Retinal pigment epithelial cell (primary cell): ENCODE results near the gene TIMD4.

Experiments
- DNase-seq: peaks from one replicate; pipeline ENCODE4 v3.0.0-alpha.2; 2010; ENCODE audit warnings: low read depth
- H3K4me3 ChIP-seq: 2 replicates; pipeline ENCODE4 v1.5.1; 2011; ENCODE audit warnings: mild to moderate bottlenecking, low read length, control low read depth, moderate library complexity
- TF ChIP-seq, protein P1 (sequence below): conservative IDR thresholded peaks from 2 replicates; pipeline ENCODE4 v1.5.1; 2011; ENCODE audit warnings: low read depth, low read length, control low read depth, inconsistent platforms

Gene TIMD4

DNA sequence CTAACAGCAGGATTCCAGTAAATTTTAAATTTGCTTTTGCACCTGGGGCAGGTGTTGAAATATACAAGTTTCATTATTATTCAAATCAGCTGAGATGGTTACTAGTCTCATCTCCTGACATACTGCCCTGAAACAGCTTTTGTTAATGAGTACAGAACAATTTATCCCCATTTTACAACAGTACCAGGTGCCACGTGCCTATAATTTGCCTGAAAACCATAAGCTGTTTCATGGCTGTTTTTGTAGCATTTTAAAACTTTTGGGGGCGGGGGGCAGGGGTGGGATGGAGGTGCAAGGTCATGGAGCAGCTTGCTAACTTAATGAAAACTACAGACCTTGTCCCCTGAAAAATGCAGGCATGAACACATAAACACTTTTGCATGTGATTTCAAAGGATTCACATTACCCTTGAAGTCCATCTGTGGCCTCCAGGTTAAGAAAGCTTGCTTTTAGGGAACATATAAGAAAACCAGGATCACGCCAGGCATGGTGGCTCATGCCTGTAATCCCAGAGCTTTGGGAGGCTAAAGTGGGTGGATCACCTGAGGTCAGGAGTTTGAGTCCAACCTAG is 42.1 kb downstream of the TIMD4 start:
- no peak for DNase-seq
- TF ChIP-seq, protein P1, sequence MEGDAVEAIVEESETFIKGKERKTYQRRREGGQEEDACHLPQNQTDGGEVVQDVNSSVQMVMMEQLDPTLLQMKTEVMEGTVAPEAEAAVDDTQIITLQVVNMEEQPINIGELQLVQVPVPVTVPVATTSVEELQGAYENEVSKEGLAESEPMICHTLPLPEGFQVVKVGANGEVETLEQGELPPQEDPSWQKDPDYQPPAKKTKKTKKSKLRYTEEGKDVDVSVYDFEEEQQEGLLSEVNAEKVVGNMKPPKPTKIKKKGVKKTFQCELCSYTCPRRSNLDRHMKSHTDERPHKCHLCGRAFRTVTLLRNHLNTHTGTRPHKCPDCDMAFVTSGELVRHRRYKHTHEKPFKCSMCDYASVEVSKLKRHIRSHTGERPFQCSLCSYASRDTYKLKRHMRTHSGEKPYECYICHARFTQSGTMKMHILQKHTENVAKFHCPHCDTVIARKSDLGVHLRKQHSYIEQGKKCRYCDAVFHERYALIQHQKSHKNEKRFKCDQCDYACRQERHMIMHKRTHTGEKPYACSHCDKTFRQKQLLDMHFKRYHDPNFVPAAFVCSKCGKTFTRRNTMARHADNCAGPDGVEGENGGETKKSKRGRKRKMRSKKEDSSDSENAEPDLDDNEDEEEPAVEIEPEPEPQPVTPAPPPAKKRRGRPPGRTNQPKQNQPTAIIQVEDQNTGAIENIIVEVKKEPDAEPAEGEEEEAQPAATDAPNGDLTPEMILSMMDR, result no peak
- H3K4me3 ChIP-seq, result no peak overlapping the region

DNA sequence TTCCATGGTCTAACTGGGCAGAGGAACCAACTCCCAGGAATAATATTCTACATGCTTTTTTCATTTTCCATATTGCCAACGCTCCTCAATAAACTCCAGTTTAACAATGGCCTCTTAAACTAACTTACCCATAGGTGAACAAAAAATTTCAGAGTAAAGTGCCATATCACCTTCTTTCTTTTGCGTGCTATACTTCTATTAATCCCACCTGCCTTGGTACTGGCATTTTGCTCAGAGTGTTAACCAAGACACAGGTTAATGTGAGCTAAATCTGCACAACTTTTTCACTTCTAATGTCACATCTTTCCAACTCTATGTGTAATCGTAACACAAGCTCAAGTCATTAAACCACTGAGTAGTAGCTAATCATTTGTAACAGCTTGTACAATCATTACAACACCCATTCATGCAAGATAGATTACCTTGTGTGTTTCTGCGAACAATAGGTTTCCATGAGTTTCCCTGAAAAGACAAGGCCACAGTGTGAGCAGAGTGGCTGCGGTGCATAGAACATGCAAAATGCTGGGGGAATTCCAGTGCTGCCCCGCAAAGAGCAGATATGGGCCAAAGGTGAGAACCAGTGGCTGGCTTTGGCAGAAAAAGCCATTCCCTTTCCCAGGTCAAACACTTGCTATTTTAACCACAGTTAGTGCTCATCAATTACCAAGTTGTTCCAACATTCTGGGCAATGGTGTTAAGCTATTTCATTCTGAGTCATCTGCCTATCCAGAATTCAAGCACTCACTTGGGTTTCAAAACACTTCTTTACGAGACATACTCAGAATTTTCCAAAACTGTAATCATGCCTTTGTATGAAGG is 42.8 kb downstream of the TIMD4 start:
- DNase-seq, result no peak
- no peak overlapping the region for H3K4me3 ChIP-seq
- TF ChIP-seq, protein P1, result no peak

GRCh38 chr5:156918311-156918845 is 44.6 kb downstream of the TIMD4 start:
- H3K4me3 ChIP-seq, result no peak overlapping the region
- TF ChIP-seq, protein P1, result no peak
- DNase-seq, result no peak

- DNase-seq, result no peak
- no peak overlapping the region for H3K4me3 ChIP-seq
- TF ChIP-seq, protein P1, result no peak
Measured at GRCh38 chr5:156914371-156914737, 48.7 kb downstream of the TIMD4 start.

DNA sequence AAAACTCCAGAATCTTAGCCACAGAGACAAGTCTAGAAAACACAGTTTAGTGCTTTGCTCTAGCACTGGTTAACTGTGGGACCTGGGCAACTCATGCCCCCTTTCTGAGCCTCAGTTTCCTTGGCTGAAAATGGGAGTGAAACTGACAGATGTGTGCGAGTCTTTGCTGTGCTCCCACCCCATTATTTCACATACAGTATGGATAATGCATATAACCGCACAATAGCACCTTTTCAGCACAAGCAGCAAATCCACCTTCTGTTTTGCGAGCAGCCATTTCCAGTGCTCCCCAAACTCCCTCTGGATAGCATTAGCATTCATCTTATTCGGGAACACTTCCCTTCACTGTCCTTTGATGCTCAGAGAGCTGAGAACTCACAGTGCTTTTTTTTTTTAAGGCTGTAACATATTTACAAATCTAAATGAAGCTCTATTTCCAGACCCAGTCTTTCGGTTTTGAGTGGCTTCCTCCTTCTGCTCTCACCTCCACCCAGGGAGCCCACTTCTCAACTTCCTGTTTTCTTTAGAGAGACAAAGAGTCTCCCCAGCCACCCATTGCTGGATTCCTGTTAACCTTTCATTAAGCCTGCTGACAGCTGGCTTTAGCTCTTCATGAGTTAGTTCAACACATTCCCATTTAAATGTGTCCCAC is 49.2 kb downstream of the TIMD4 start:
- no peak for DNase-seq
- TF ChIP-seq, protein P1, result no peak
- H3K4me3 ChIP-seq, result no peak overlapping the region

DNA sequence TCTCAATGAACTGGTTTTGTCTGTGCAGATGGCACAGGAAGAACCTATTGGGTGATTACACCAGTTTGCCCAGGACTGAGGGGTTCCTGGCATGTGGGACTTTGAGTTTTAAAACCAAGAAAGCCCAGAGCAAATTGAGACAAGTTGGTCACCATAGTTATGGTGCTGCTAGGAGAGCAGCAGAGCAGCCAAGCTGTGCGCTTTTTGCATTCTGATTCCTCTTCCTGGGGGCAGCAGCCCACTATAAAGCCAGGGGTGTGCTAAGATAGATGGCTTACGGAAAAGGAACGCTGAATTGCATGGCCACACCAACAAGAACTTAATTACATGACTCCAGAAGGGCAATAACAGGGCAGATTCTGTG is 49.7 kb downstream of the TIMD4 start:
- TF ChIP-seq, protein P1, result no peak
- DNase-seq, result no peak
- no peak overlapping the region for H3K4me3 ChIP-seq

DNA sequence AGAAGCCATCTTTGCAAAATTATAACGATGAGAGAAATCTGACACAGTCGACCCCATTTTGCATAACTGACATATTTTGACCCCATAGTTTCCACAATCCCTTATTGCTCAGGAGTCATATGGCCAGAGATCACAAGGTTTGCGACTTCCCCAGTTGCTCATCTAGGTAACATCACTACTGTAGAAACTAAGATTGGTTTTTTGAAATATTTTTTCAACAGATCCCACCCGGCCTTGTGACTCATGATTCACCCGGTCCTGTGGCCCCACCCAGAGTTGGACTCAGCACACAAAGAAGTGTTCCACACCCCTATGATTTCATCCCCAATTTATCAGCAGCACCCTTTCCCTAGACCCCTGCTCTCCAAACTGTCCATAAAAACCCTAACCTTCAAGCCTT is 50.2 kb downstream of the TIMD4 start:
- no peak for DNase-seq
- TF ChIP-seq, protein P1, result no peak
- no peak overlapping the region for H3K4me3 ChIP-seq
